HepG2 (cell line): ENCODE results near the gene RBPJ. TPM values are rescaled to one million over a fixed set of nuclear protein-coding genes. Genes with fewer than 3 reads are reported as not detected.
A peak's percentile ranks its signal among the peaks of the same experiment; 100 is the strongest.

Source experiments
- CHCHD3 ChIP-seq: sonication (generic); formaldehyde crosslinking; IDR thresholded peaks from 2 replicates; pipeline ENCODE4 v1.8.0; 2022; ENCODE audit warnings: mild to moderate bottlenecking, missing genetic modification reagents, moderate library complexity
- HDAC2 ChIP-seq: sonication (generic); formaldehyde crosslinking; IDR thresholded peaks from 2 replicates; pipeline ENCODE4 v1.4.0; 2020; ENCODE audit warnings: missing genetic modification reagents
- HNF4G ChIP-seq, 2 experiments: sonication (generic) in 1 of 2; formaldehyde crosslinking in 1 of 2; IDR thresholded peaks; 2 replicates each; pipeline versions ENCODE4 v1.4.0 to v1.6.1; 2011 to 2020; ENCODE audit warnings: borderline replicate concordance in 2 of 2, low read depth in 2 of 2, mild to moderate bottlenecking in 2 of 2, low read length in 1 of 2, missing genetic modification reagents in 1 of 2, moderate library complexity in 1 of 2
- KMT2B ChIP-seq: IDR thresholded peaks from 2 replicates; pipeline ENCODE4 v1.6.1; 2016; ENCODE audit warnings: missing genetic modification reagents, missing compliant biosample characterization
- MEIS2 ChIP-seq: sonication (generic); formaldehyde crosslinking; IDR thresholded peaks from 2 replicates; pipeline ENCODE4 v1.9.0; 2021; ENCODE audit warnings: mild to moderate bottlenecking, missing genetic modification reagents
- MYC ChIP-seq: sonication (generic); formaldehyde crosslinking; IDR thresholded peaks from 2 replicates; pipeline ENCODE4 v1.9.0; 2021; ENCODE audit warnings: missing genetic modification reagents, borderline replicate concordance
- MYNN ChIP-seq: sonication (generic); formaldehyde crosslinking; IDR thresholded peaks from 2 replicates; pipeline ENCODE4 v1.4.0; 2020; ENCODE audit warnings: mild to moderate bottlenecking, low read depth, missing genetic modification reagents
- NFIB ChIP-seq: sonication (generic); formaldehyde crosslinking; IDR thresholded peaks from 2 replicates; pipeline ENCODE4 v1.9.0; 2021; ENCODE audit warnings: missing genetic modification reagents, mild to moderate bottlenecking, borderline replicate concordance
- PHB2 ChIP-seq: fragments of 450-650 bp; IDR thresholded peaks from 2 replicates; pipeline ENCODE4 v1.6.1; 2018; ENCODE audit not compliant: partially characterized antibody
- PHF20 ChIP-seq: sonication (generic); formaldehyde crosslinking; IDR thresholded peaks from 2 replicates; pipeline ENCODE4 v1.5.0; 2020; ENCODE audit warnings: mild to moderate bottlenecking, missing genetic modification reagents
- TFDP1 ChIP-seq: IDR thresholded peaks from 2 replicates; pipeline ENCODE4 v1.6.1; 2016; ENCODE audit warnings: missing compliant biosample characterization, missing genetic modification reagents, borderline replicate concordance
- ZC3H13 ChIP-seq: sonication (generic); formaldehyde crosslinking; IDR thresholded peaks from 2 replicates; pipeline ENCODE4 v1.8.1; 2023; ENCODE audit warnings: mild to moderate bottlenecking, missing genetic modification reagents, moderate library complexity
- ZFX ChIP-seq: sonication (generic); formaldehyde crosslinking; IDR thresholded peaks from 2 replicates; pipeline ENCODE4 v1.4.0; 2020; ENCODE audit warnings: mild to moderate bottlenecking, low read depth, missing genetic modification reagents, moderate library complexity
- ZNF230 ChIP-seq: sonication (generic); formaldehyde crosslinking; IDR thresholded peaks from 2 replicates; pipeline ENCODE4 v1.4.0; 2020; ENCODE audit warnings: mild to moderate bottlenecking, missing genetic modification reagents
- ZNF264 ChIP-seq: sonication (generic); formaldehyde crosslinking; IDR thresholded peaks from 2 replicates; pipeline ENCODE4 v1.4.0; 2020; ENCODE audit warnings: missing genetic modification reagents
- ZNF570 ChIP-seq: sonication (generic); formaldehyde crosslinking; IDR thresholded peaks from 2 replicates; pipeline ENCODE4 v1.4.0; 2020; ENCODE audit warnings: mild to moderate bottlenecking, missing genetic modification reagents, borderline replicate concordance
- ZNF574 ChIP-seq: sonication (generic); formaldehyde crosslinking; IDR thresholded peaks from 2 replicates; pipeline ENCODE4 v1.4.0; 2020; ENCODE audit warnings: missing genetic modification reagents
- ZNF589 ChIP-seq: sonication (generic); formaldehyde crosslinking; conservative IDR thresholded peaks from 2 replicates; pipeline ENCODE4 v1.8.0; 2022; ENCODE audit warnings: mild to moderate bottlenecking, moderate library complexity, missing genetic modification reagents
- ZNF644 ChIP-seq: IDR thresholded peaks from 2 replicates; pipeline ENCODE4 v1.6.1; 2016; ENCODE audit warnings: low read depth
- ZNF7 ChIP-seq: IDR thresholded peaks from 2 replicates; pipeline ENCODE4 v1.6.1; 2016; ENCODE audit warnings: missing biosample characterization, missing genetic modification reagents
- ZSCAN31 ChIP-seq: sonication (generic); formaldehyde crosslinking; IDR thresholded peaks from 2 replicates; pipeline ENCODE4 v1.5.0; 2020; ENCODE audit warnings: low read depth, mild to moderate bottlenecking, missing genetic modification reagents
- ZSCAN9 ChIP-seq: IDR thresholded peaks from 2 replicates; pipeline ENCODE4 v1.6.1; 2016; ENCODE audit warnings: borderline replicate concordance
- polyA plus RNA-seq, 8 experiments: library from polyadenylated mRNA; depleted of rRNA in 3 of 8; stranded (reverse) in 7 of 8; unstranded in 1 of 8; fragments of >200 nt; fragmentation: Illumina TruSeq in 4 of 8; extraction: Trizol in 4 of 8; gene quantifications; 2 replicates each; pipeline versions ENCODE4 v1.2.1 to v1.2.3, GENCODE V29; 2011 to 2016; ENCODE audit warnings: low read depth in 4 of 8, missing spikeins in 1 of 8, mixed read lengths in 1 of 8; ENCODE audit not compliant: insufficient read depth in 1 of 8
- total RNA-seq, 5 experiments: library from RNA; depleted of rRNA; stranded (reverse); fragments of >200 nt; fragmentation: Illumina TruSeq; extraction: Trizol; gene quantifications; 2 replicates each; pipeline ENCODE4 v1.2.3, GENCODE V29; 2016; ENCODE audit warnings: low read depth in 1 of 5

The RBPJ gene
- total and polyA plus RNA-seq, 2 of the 13 experiments (the other 11 are each of a cell fraction or from before 2014, with no cell fraction given) = 25.9 to 33.2 TPM

- TF ChIP-seq ZNF574 (CRISPR knock-in tag) = peak; percentile 39; the same call in 1 of the 2 replicates
- 0 out of 2 replicates have a peak, but pooled peaks have one; percentile 68 for TF ChIP-seq ZNF570
- TF ChIP-seq ZNF230 (CRISPR knock-in tag) = no peak
- TF ChIP-seq ZFX (CRISPR knock-in tag) = peak; percentile 31; the same call in 1 of the 2 replicates
- no peak for TF ChIP-seq CHCHD3 (CRISPR knock-in tag)
- peak; percentile 31; the same call in 1 of the 2 replicates for TF ChIP-seq HNF4G (IDR thresholded peaks at IDR 0.05; ENCODE audit: borderline replicate concordance, low read depth, low read length)
- TF ChIP-seq HNF4G (CRISPR knock-in tag; IDR thresholded peaks at IDR 0.05; ENCODE audit: borderline replicate concordance, low read depth) = no peak
- TF ChIP-seq PHB2 = no peak
- TF ChIP-seq ZSCAN31 = no peak; the same call in 1 of the 2 replicates
- TF ChIP-seq TFDP1 = peak; percentile 77; the same call in 1 of the 2 replicates
- TF ChIP-seq PHF20 (CRISPR knock-in tag) = peak; percentile 12; the same call in 1 of the 2 replicates
- peak; percentile 50 for TF ChIP-seq HDAC2 (CRISPR knock-in tag)
- TF ChIP-seq ZC3H13 = 0 out of 2 replicates have a peak, but pooled peaks have one; percentile 24
- TF ChIP-seq ZNF589 (CRISPR knock-in tag) = peak; percentile 83; the same call in 1 of the 2 replicates
- TF ChIP-seq MEIS2 (CRISPR knock-in tag) = no peak
- TF ChIP-seq ZNF7 (CRISPR knock-in tag) = no peak
- TF ChIP-seq NFIB = no peak
- no peak for TF ChIP-seq MYNN (CRISPR knock-in tag)
- no peak for TF ChIP-seq KMT2B (CRISPR knock-in tag)
- 0 out of 2 replicates have a peak, but pooled peaks have one; percentile 15 for TF ChIP-seq ZNF644 (CRISPR knock-in tag)
- no peak for TF ChIP-seq ZNF264 (CRISPR knock-in tag)
- TF ChIP-seq ZSCAN9 (CRISPR knock-in tag) = no peak; the same call in 1 of the 2 replicates
- TF ChIP-seq MYC (CRISPR knock-in tag) = no peak
Observed at GRCh38 chr4:26319467-26319948, 1.3 kb upstream of the RBPJ start (continued).
